Tibial nerve (tissue), 3 donors: ENCODE results near the gene CANX.

Source experiments
- CTCF ChIP-seq, 5 experiments: fragments of 200-600 bp in 3 of 5; fragments of 450-650 bp in 2 of 5; sonication (generic) in 3 of 5; IDR thresholded peaks; one replicate each; pipeline ENCODE4 v1.5.1; 2016 to 2019; ENCODE audit warnings: antibody characterized with exemption in 5 of 5, mild to moderate bottlenecking in 3 of 5, moderate library complexity in 2 of 5
- POLR2A ChIP-seq, 2 donors: fragments of 450-650 bp; IDR thresholded peaks; one replicate each; pipeline ENCODE4 v1.6.1; 2017; ENCODE audit warnings: antibody characterized with exemption in 2 of 2, mild to moderate bottlenecking in 2 of 2, moderate library complexity in 2 of 2

- TF ChIP-seq CTCF (IDR thresholded peaks at IDR 0.05) = no peak
- TF ChIP-seq POLR2A (IDR thresholded peaks at IDR 0.05) = no peak
Observed at GRCh38 chr5:179720222-179720621, 21.5 kb downstream of the CANX start.
